SK-N-SH (cell line): ENCODE measurements around the gene CFTR. TPM values are rescaled to one million over a fixed set of nuclear protein-coding genes. Genes with fewer than 3 reads are reported as not detected.

Experiments used
- CTCF ChIA-PET: fragments of 300-600, 350-600 bp; formaldehyde crosslinking; extraction: SDS; loops from one replicate; lab custom pipeline; 2021; lab: Yijun Ruan, JAX
- POLR2A ChIA-PET: fragments of 350-600 bp; sonication (Branson Sonifier 250); formaldehyde crosslinking; extraction: SDS; loops from one replicate; lab custom pipeline; 2020; ENCODE audit warnings: antibody characterized with exemption, inconsistent platforms; lab: Yijun Ruan, JAX
- DNase-seq: peaks from one replicate; pipeline ENCODE4 v3.0.0; 2012
- H2AFZ ChIP-seq: fragments of 200-600 bp; sonication (generic); 2 replicates; pipeline ENCODE4 v1.8.1; 2016; ENCODE audit warnings: antibody characterized with exemption, mild to moderate bottlenecking, low read depth
- H3F3A ChIP-seq: fragments of 200-600 bp; sonication (generic); replicated peaks from 2 replicates; pipeline ENCODE3; 2016; ENCODE audit warnings: antibody characterized with exemption, mild to moderate bottlenecking; ENCODE audit not compliant: insufficient read depth
- H3K27ac ChIP-seq, 2 experiments: fragments of 200-500 bp in 1 of 2; fragments of 200-600 bp in 1 of 2; sonication (Bioruptor generic) in 1 of 2; sonication (generic), shearing (Covaris generic) in 1 of 2; 2 replicates each; pipeline versions ENCODE4 v1.5.1 to v1.6.1; 2014 to 2016; ENCODE audit warnings: low read depth in 2 of 2, inconsistent platforms in 1 of 2, low read length in 1 of 2, mild to moderate bottlenecking in 1 of 2, mixed read lengths in 1 of 2
- H3K27me3 ChIP-seq: fragments of 200-600 bp; sonication (generic), shearing (Covaris generic); 2 replicates; pipeline ENCODE4 v1.6.1; 2016; ENCODE audit warnings: mixed run types; ENCODE audit not compliant: insufficient read depth
- H3K36me3 ChIP-seq, 2 experiments: fragments of 200-500 bp in 1 of 2; fragments of 200-600 bp in 1 of 2; sonication (Bioruptor generic) in 1 of 2; sonication (generic) in 1 of 2; replicated peaks in 1 of 2; 2 replicates each; pipeline versions ENCODE3 to v1.5.1; 2014 to 2016; ENCODE audit warnings: low read length in 1 of 2, mild to moderate bottlenecking in 1 of 2; ENCODE audit not compliant: insufficient read depth in 2 of 2, control insufficient read depth in 1 of 2
- H3K4me1 ChIP-seq, 2 experiments: fragments of 200-500 bp in 1 of 2; fragments of 200-600 bp in 1 of 2; sonication (Bioruptor generic) in 1 of 2; sonication (generic), shearing (Covaris generic) in 1 of 2; 2 replicates each; pipeline versions ENCODE4 v1.5.1 to v1.6.1; 2014 to 2016; ENCODE audit warnings: low read depth in 1 of 2, low read length in 1 of 2, mixed run types in 1 of 2; ENCODE audit not compliant: insufficient read depth in 2 of 2, control insufficient read depth in 1 of 2
- H3K4me2 ChIP-seq: fragments of 200-600 bp; sonication (generic), shearing (Covaris generic); 2 replicates; pipeline ENCODE4 v1.6.1; 2017; ENCODE audit warnings: mixed run types
- H3K4me3 ChIP-seq, 2 experiments: fragments of 200-500 bp in 1 of 2; fragments of 200-600 bp in 1 of 2; sonication (Bioruptor generic) in 1 of 2; sonication (generic), shearing (Covaris generic) in 1 of 2; 2 replicates each; pipeline versions ENCODE4 v1.5.1 to v1.8.1; 2014 to 2016; ENCODE audit warnings: low read depth in 2 of 2, inconsistent platforms in 1 of 2, low read length in 1 of 2, mild to moderate bottlenecking in 1 of 2, mixed read lengths in 1 of 2, moderate library complexity in 1 of 2
- H3K79me2 ChIP-seq: fragments of 200-600 bp; sonication (generic); 2 replicates; pipeline ENCODE4 v1.8.1; 2017; ENCODE audit warnings: mild to moderate bottlenecking; ENCODE audit not compliant: insufficient read depth
- H3K9ac ChIP-seq: fragments of 200-600 bp; sonication (generic); 2 replicates; pipeline ENCODE4 v1.6.1; 2017; ENCODE audit warnings: mixed run types
- H3K9me2 ChIP-seq: fragments of 200-600 bp; sonication (generic); 2 replicates; pipeline ENCODE4 v1.6.1; 2017; ENCODE audit warnings: mixed run types
- H3K9me3 ChIP-seq: fragments of 200-600 bp; sonication (generic); 2 replicates; pipeline ENCODE4 v1.6.1; 2017; ENCODE audit warnings: mixed run types, mild to moderate bottlenecking, moderate library complexity
- H4K20me1 ChIP-seq: fragments of 200-600 bp; sonication (generic); 2 replicates; pipeline ENCODE4 v1.6.1; 2017; ENCODE audit warnings: mild to moderate bottlenecking, mixed run types; ENCODE audit not compliant: insufficient read depth
- CHD2 ChIP-seq: fragments of 150-350 bp; IDR thresholded peaks from 2 replicates; pipeline ENCODE4 v1.6.1; 2018; ENCODE audit warnings: low read length; ENCODE audit not compliant: partially characterized antibody
- EP300 ChIP-seq, 2 experiments: IDR thresholded peaks; 2 replicates each; pipeline versions ENCODE4 v1.4.0 to v1.6.1; 2012; ENCODE audit warnings: borderline replicate concordance in 1 of 2, low read depth in 1 of 2, low read length in 1 of 2
- FOXJ3 ChIP-seq: sonication (generic); formaldehyde crosslinking; IDR thresholded peaks from 2 replicates; pipeline ENCODE4 v1.5.1; 2020; ENCODE audit warnings: mild to moderate bottlenecking, missing genetic modification reagents
- FOXM1 ChIP-seq: IDR thresholded peaks from 2 replicates; pipeline ENCODE4 v1.4.0; 2012; ENCODE audit warnings: low read depth, mild to moderate bottlenecking
- GATA2 ChIP-seq: sonication (generic); formaldehyde crosslinking; IDR thresholded peaks from 2 replicates; pipeline ENCODE4 v1.5.0; 2020; ENCODE audit warnings: mild to moderate bottlenecking, missing genetic modification reagents
- IRF3 ChIP-seq: fragments of 150-350 bp; IDR thresholded peaks from 2 replicates; pipeline ENCODE4 v1.6.1; 2016; ENCODE audit warnings: mild to moderate bottlenecking, low read depth, low read length
- MAX ChIP-seq: IDR thresholded peaks from 2 replicates; pipeline ENCODE4 v1.4.0; 2012; ENCODE audit warnings: low read depth
- MXI1 ChIP-seq: IDR thresholded peaks from 2 replicates; pipeline ENCODE4 v1.6.1; 2012; ENCODE audit warnings: mild to moderate bottlenecking, low read depth, low read length, improper control_type of control experiment
- POLR2AphosphoS5 ChIP-seq: IDR thresholded peaks from 2 replicates; pipeline ENCODE4 v1.6.1; 2012; ENCODE audit warnings: low read depth, low read length
- RAD21 ChIP-seq: IDR thresholded peaks from 2 replicates; pipeline ENCODE4 v1.6.1; 2012; ENCODE audit warnings: mild to moderate bottlenecking, low read length
- RCOR1 ChIP-seq: fragments of 150-350 bp; IDR thresholded peaks from 2 replicates; pipeline ENCODE4 v1.6.1; 2017; ENCODE audit warnings: antibody characterized with exemption, low read length
- RFX5 ChIP-seq: IDR thresholded peaks from 2 replicates; pipeline ENCODE4 v1.6.1; 2012; ENCODE audit warnings: mild to moderate bottlenecking, improper control_type of control experiment, low read length
- USF1 ChIP-seq: IDR thresholded peaks from 2 replicates; pipeline ENCODE4 v1.4.0; 2012; ENCODE audit warnings: low read depth, borderline replicate concordance
- ZBTB33 ChIP-seq: IDR thresholded peaks from 2 replicates; pipeline ENCODE4 v1.4.0; 2012; ENCODE audit warnings: low read depth, borderline replicate concordance
- WGBS: methylation state at CpG from one replicate; pipeline ENCODE4 v1.1.6; 2017; ENCODE audit warnings: low lambda C conversion rate; 5-methylcytosine and 5-hydroxymethylcytosine counted together
- polyA plus RNA-seq, 3 experiments: library from polyadenylated mRNA; depleted of rRNA; stranded (reverse); fragments of >200 nt; gene quantifications; 2 replicates each; pipeline ENCODE4 v1.2.3, GENCODE V29; 2012

CFTR gene
- polyA plus RNA-seq, 1 of the 3 experiments (the other 2 are of a cell fraction), result not detected

GRCh38 chr7:117652943-117653680 is 173.3 kb downstream of the CFTR start:
- H3F3A ChIP-seq, result no peaks in the 10 kb centered on the region
- ChIA-PET CTCF (no interaction called here), POLR2A (no interaction called here)
- H3K9me2 ChIP-seq, result no peaks in the 10 kb centered on the region
- no peaks in the 10 kb centered on the region for H3K27me3 ChIP-seq
- no peaks in the 10 kb centered on the region for H3K36me3 ChIP-seq
- H3K4me1 ChIP-seq, result no peaks in the 10 kb centered on the region
- H3K9me3 ChIP-seq, result no peaks in the 10 kb centered on the region
- H3K79me2 ChIP-seq, result no peaks in the 10 kb centered on the region
- H4K20me1 ChIP-seq, result no peaks in the 10 kb centered on the region
- WGBS, result 22% methylated on average over 4 of the region's 4 CpGs
- H3K4me2 ChIP-seq, result no peak overlapping the region
- no peak overlapping the region for H2AFZ ChIP-seq
- no peak overlapping the region for H3K9ac ChIP-seq
- no peak overlapping the region for H3K4me3 ChIP-seq
- no peak overlapping the region for H3K27ac ChIP-seq
- DNase-seq, result no peak
- TF ChIP-seq IRF3 (no peak), RAD21 (no peak), ZBTB33 (no peak), RFX5 (no peak), USF1 (no peak), MXI1 (no peak), FOXJ3 (CRISPR knock-in tag) (no peak), GATA2 (CRISPR knock-in tag) (no peak), POLR2AphosphoS5 (no peak), EP300 (IDR thresholded peaks at IDR 0.05; ENCODE audit: borderline replicate concordance in 1 of 2, low read depth in 1 of 2, low read length in 1 of 2) (no peak), CHD2 (no peak), RCOR1 (no peak), MAX (no peak), FOXM1 (no peak)
